Upper lobe of right lung (tissue), 1 donor: ENCODE data around the gene C16orf54. TPM values are rescaled to one million over a fixed set of nuclear protein-coding genes. Genes with fewer than 3 reads are reported as not detected.
A peak's percentile ranks its signal among the peaks of the same experiment; 100 is the strongest.
"Not testable (repeated sequence)": the region's sequence is repeated elsewhere in the genome, so short reads cannot be mapped to it uniquely, and the experiment has no call there.

Experiments used
- ATAC-seq: fragments of 200-7000 bp; cut with Tn5 transposase; one replicate; pipeline ENCODE4 v1.9.1; 2020; ENCODE audit warnings: mild to moderate bottlenecking, moderate library complexity
- DNase-seq: peaks from one replicate; pipeline ENCODE4 v3.0.0-alpha.2; 2020
- H3K27ac ChIP-seq: fragments of 200-600 bp; one replicate; pipeline ENCODE4 v1.8.0; 2022
- H3K27me3 ChIP-seq: fragments of 200-600 bp; one replicate; pipeline ENCODE4 v1.8.0; 2022; ENCODE audit warnings: mild to moderate bottlenecking
- H3K36me3 ChIP-seq: fragments of 200-600 bp; one replicate; pipeline ENCODE4 v1.8.0; 2022
- H3K4me1 ChIP-seq: fragments of 200-600 bp; one replicate; pipeline ENCODE4 v1.8.0; 2022
- H3K4me3 ChIP-seq: fragments of 200-600 bp; one replicate; pipeline ENCODE4 v1.8.0; 2022; ENCODE audit warnings: mild to moderate bottlenecking
- H3K9me3 ChIP-seq: fragments of 200-600 bp; one replicate; pipeline ENCODE4 v1.8.0; 2022
- CTCF ChIP-seq: fragments of 200-600 bp; IDR thresholded peaks from one replicate; pipeline ENCODE4 v1.8.0; 2022; ENCODE audit warnings: antibody characterized with exemption
- intact Hi-C: fragments of 100-400 bp; cut with DNase I; formaldehyde crosslinking; loops from one replicate; pipeline ENCODE4 v1.11.0; 2022
- total RNA-seq: library from RNA; stranded (reverse); fragmentation: NEBNext Ultra II Directional; extraction: Animal tissue kit (Norgen Biotek cat#: 25700); gene quantifications from one replicate; pipeline ENCODE4 v1.2.1, GENCODE V29; 2021
- donor health status: DM: no; HTN: yes; CAD: no; lungs with severe emphysema.

C16orf54 gene
- total RNA-seq, 1 donor from 2014 or later: 7.3 TPM

- H3K9me3 ChIP-seq: no peaks in the 10 kb centered on the region
- H3K4me1 ChIP-seq: peaks cover 17% of the 10 kb centered on the region
- H3K27ac ChIP-seq: peak within 1 kb of the TSS; percentile 92
- ATAC-seq: peak; percentile 99
- H3K4me3 ChIP-seq: peak within 1 kb of the TSS; percentile 93
- no peaks in the 10 kb centered on the region for H3K27me3 ChIP-seq
- peak; percentile 100 for DNase-seq
- no peaks in the 10 kb centered on the region for H3K36me3 ChIP-seq
- TF ChIP-seq CTCF: peak; percentile 76
- intact Hi-C loops: no loop called here
These were observed 44.6 kb upstream of the C16orf54 start, which contains the start of gene KIF22 for GRCh38 chr16:29790183-29790948. Gene KIF22, plus strand, starts transcription at chr16:29790751. Its CDS starts 9 bp downstream, at chr16:29790760.

- Histone ChIP-seq H3K27ac (peak overlapping the region; percentile 92), H3K4me1 (peaks cover 23% of the 10 kb centered on the region), H3K4me3 (peak overlapping the region; percentile 93), H3K9me3 (no peaks in the 10 kb centered on the region), H3K36me3 (no peaks in the 10 kb centered on the region), H3K27me3 (no peaks in the 10 kb centered on the region)
- TF ChIP-seq CTCF: no peak
- DNase-seq: peak; percentile 76
- intact Hi-C loops: no loop called here
- peak; percentile 38 for ATAC-seq
These were observed 44.0 kb upstream of the C16orf54 start for GRCh38 chr16:29789775-29790182.

- H3K4me1 ChIP-seq: peaks cover 27% of the 10 kb centered on the region
- DNase-seq, H3K4me3 ChIP-seq, H3K27ac ChIP-seq, H3K36me3 ChIP-seq, H3K9me3 ChIP-seq, ATAC-seq, H3K27me3 ChIP-seq, intact Hi-C loops: not testable (repeated sequence)
These were observed 41.4 kb upstream of the C16orf54 start for GRCh38 chr16:29787155-29787554.

GRCh38 chr16:29784901-29785500 lies 39.2 kb upstream of the C16orf54 start:
- H3K36me3 ChIP-seq: no peaks in the 10 kb centered on the region
- peaks cover 18% of the 10 kb centered on the region for H3K4me1 ChIP-seq
- peak overlapping the region; percentile 29 for H3K4me3 ChIP-seq
- H3K27me3 ChIP-seq: no peaks in the 10 kb centered on the region
- no peaks in the 10 kb centered on the region for H3K9me3 ChIP-seq
- TF ChIP-seq CTCF: peak; percentile 79
- intact Hi-C loops: no loop called here
- DNase-seq (peak; percentile 83), ATAC-seq (peak; percentile 92)
- H3K27ac ChIP-seq: no peak overlapping the region

GRCh38 chr16:29784157-29784556 lies 38.4 kb upstream of the C16orf54 start:
- no peak for ATAC-seq
- H3K36me3 ChIP-seq: no peaks in the 10 kb centered on the region

GRCh38 chr16:29783094-29783953 lies 37.5 kb upstream of the C16orf54 start:
- intact Hi-C loops, H3K27me3 ChIP-seq, ATAC-seq, H3K4me3 ChIP-seq, H3K27ac ChIP-seq, H3K36me3 ChIP-seq, H3K9me3 ChIP-seq, DNase-seq: not testable (repeated sequence)
- H3K4me1 ChIP-seq: peaks cover 12% of the 10 kb centered on the region

More at GRCh38 chr16:29784157-29784556, 38.4 kb upstream of the C16orf54 start:
- TF ChIP-seq CTCF: no peak
- no peak for DNase-seq
- Histone ChIP-seq H3K27ac (no peak overlapping the region), H3K27me3 (no peaks in the 10 kb centered on the region), H3K4me1 (peaks cover 12% of the 10 kb centered on the region), H3K9me3 (no peaks in the 10 kb centered on the region), H3K4me3 (no peak overlapping the region)
- intact Hi-C loops: no loop called here
